A673 (cell line): ENCODE measurements around the gene ZP2. TPM values are rescaled to one million over a fixed set of nuclear protein-coding genes. Genes with fewer than 3 reads are reported as not detected.

ENCODE experiments used
- Bru-seq: library from RNA; stranded (reverse); fragments of 400-500 nt; gene quantifications from one replicate; lab custom pipeline; 2021; lab: Mats Ljungman, UMichigan
- BruChase-seq, 2 experiments: library from RNA; stranded (reverse); fragments of 400-500 nt; gene quantifications; one replicate each; lab custom pipeline; 2021; lab: Mats Ljungman, UMichigan
- BruUV-seq: library from RNA; stranded (reverse); fragments of 400-500 nt; replicated peaks from 2 replicates; lab custom pipeline; 2021; lab: Mats Ljungman, UMichigan
- CTCF ChIA-PET: fragments of 300-600 bp; sonication (Branson Sonifier 250); formaldehyde crosslinking; loops from one replicate; lab custom pipeline; 2022; ENCODE audit warnings: antibody characterized with exemption; lab: Charles Lee
- POLR2A ChIA-PET: fragments of 300-600 bp; sonication (Branson Sonifier 250); formaldehyde crosslinking; loops from one replicate; lab custom pipeline; 2022; ENCODE audit warnings: antibody characterized with exemption; ENCODE audit not compliant: low non-redundant PET; lab: Charles Lee
- DNase-seq: peaks from one replicate; pipeline ENCODE4 v3.0.0-alpha.2; 2015; ENCODE audit warnings: low spot score
- H3K27ac ChIP-seq: fragments of 200-600 bp; sonication (generic); 2 replicates; pipeline ENCODE4 v1.5.1; 2016; ENCODE audit warnings: mixed run types, low read depth, mild to moderate bottlenecking, mixed read lengths, antibody characterized with exemption, low read length; ENCODE audit not compliant: poor library complexity, severe bottlenecking
- H3K27me3 ChIP-seq: fragments of 200-600 bp; sonication (generic); replicated peaks from 2 replicates; pipeline ENCODE4 v1.6.1; 2017; ENCODE audit warnings: mixed run types, low read depth, mild to moderate bottlenecking, mixed read lengths, antibody characterized with exemption, low read length; ENCODE audit not compliant: insufficient read depth, poor library complexity
- H3K36me3 ChIP-seq: fragments of 200-600 bp; sonication (generic); 2 replicates; pipeline ENCODE4 v1.6.1; 2016; ENCODE audit warnings: mixed run types, mild to moderate bottlenecking, mixed read lengths, antibody characterized with exemption, low read length; ENCODE audit not compliant: insufficient read depth, poor library complexity, severe bottlenecking
- H3K4me1 ChIP-seq: fragments of 200-600 bp; sonication (generic); 2 replicates; pipeline ENCODE4 v1.6.1; 2017; ENCODE audit warnings: mixed run types, mild to moderate bottlenecking, mixed read lengths, antibody characterized with exemption, low read length; ENCODE audit not compliant: insufficient read depth, poor library complexity, severe bottlenecking
- H3K4me3 ChIP-seq: fragments of 200-600 bp; sonication (generic); 2 replicates; pipeline ENCODE4 v1.5.1; 2016; ENCODE audit warnings: low read depth, mixed run types, mild to moderate bottlenecking, mixed read lengths, low read length; ENCODE audit not compliant: poor library complexity, severe bottlenecking
- H3K9me3 ChIP-seq: fragments of 200-600 bp; sonication (generic); 2 replicates; pipeline ENCODE4 v1.6.1; 2016; ENCODE audit warnings: mixed run types, low read depth, mild to moderate bottlenecking, mixed read lengths, antibody characterized with exemption, low read length; ENCODE audit not compliant: poor library complexity, severe bottlenecking
- CTCF ChIP-seq: fragments of 300-800, 200-600 bp; sonication (generic); conservative IDR thresholded peaks from 2 replicates; pipeline ENCODE4 v1.5.1; 2017; ENCODE audit warnings: low read depth, mild to moderate bottlenecking, antibody characterized with exemption, low read length, moderate library complexity, mixed read lengths
- EZH2 ChIP-seq: fragments of 200-600 bp; sonication (generic); IDR thresholded peaks from 2 replicates; pipeline ENCODE4 v1.6.1; 2017; ENCODE audit warnings: borderline replicate concordance, low read depth, mild to moderate bottlenecking, mixed read lengths, antibody characterized with exemption, low read length; ENCODE audit not compliant: poor library complexity, severe bottlenecking
- intact Hi-C: fragments of 100-400 bp; cut with micrococcal nuclease; formaldehyde crosslinking; loops from one replicate; pipeline ENCODE4 v1.10.0; 2022; ENCODE audit not compliant: unreplicated experiment
- long read RNA-seq: library from polyadenylated mRNA; stranded (forward); transcript quantifications from one replicate; pipeline ENCODE4 v2.0.0, GENCODE V29; 2022
- total RNA-seq: library from RNA; stranded (reverse); gene quantifications from 2 replicates; pipeline ENCODE4 v1.2.3, GENCODE V29; 2021

Gene ZP2
- total RNA-seq: not detected in 2 replicates
- Bru-seq, nascent RNA: not detected
- percentile 9 among the genes with signal in this experiment for BruChase-seq, experiment 1, labeled RNA remaining after a 2-hour chase
- BruChase-seq, experiment 2, labeled RNA remaining after a 6-hour chase: not detected
- long read RNA-seq: 0 reads

DNA sequence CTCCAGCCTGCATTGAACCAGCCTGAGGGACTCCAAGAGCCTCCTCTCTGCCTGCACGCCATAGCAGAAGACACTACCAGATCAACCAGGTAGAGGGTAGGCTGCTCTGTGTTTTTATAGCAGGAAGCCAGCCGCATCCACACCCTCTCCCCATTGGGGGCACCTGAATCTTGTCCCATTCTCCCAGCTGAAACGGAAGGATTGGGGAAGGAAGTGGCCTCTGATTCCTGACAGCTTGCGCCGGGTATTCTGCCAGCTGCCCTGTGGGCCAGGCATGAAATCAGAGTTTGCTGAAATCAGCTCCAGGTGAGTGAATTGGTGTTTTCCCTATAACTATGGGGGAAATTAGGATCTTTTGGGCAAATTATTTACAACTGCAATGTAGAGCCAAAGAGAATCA, at the start of gene ZP2:
ZP2 (minus strand) TSS at position 89 of the 400 bp plus-strand sequence; CDS start at position 62, 27 bp downstream.
- Histone ChIP-seq H3K9me3 (no peaks in the 10 kb centered on the region), H3K27me3 (no peaks in the 10 kb centered on the region), H3K4me3 (no peak within 1 kb of the TSS), H3K4me1 (no peaks in the 10 kb centered on the region), H3K27ac (no peak within 1 kb of the TSS), H3K36me3 (no peaks in the 10 kb centered on the region)
- DNase-seq: no peak
- TF ChIP-seq EZH2 (no peak), CTCF (no peak)
- ChIA-PET CTCF (no interaction called here), POLR2A (no interaction called here)
- BruUV-seq: no TSS peak
- intact Hi-C loops: no loop called here

- BruUV-seq: no TSS peak
- intact Hi-C loops: no loop called here
- TF ChIP-seq EZH2 (no peak), CTCF (no peak)
- no peaks in the 10 kb centered on the region for H3K4me1 ChIP-seq
- no peaks in the 10 kb centered on the region for H3K36me3 ChIP-seq
- H3K9me3 ChIP-seq: no peaks in the 10 kb centered on the region
- ChIA-PET CTCF (no interaction called here), POLR2A (no interaction called here)
- H3K27ac ChIP-seq: no peak overlapping the region
- no peak for DNase-seq
- peaks cover 18% of the 10 kb centered on the region for H3K27me3 ChIP-seq
- H3K4me3 ChIP-seq: no peak overlapping the region
These were observed 45.9 kb upstream of the ZP2 start for GRCh38 chr16:21257284-21257683.

DNA sequence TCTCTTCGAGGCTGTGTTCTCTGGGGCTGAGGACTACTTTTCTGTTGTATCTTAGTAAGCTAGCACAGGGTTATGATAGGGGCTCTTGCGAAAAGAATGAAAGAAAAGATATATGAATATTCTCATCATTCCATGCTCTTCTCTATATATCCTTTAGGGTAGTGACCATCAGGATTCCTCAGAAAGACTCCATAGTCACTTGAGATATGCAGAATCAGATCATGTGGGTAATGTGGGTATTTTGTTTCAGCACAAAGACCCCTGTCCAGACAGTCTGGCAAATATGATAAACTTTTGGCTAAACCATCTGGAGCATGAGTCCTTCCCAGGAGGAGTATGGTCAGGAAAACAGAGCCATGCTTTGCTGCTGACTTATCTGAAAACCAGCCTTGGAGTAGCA, 45.3 kb upstream of the ZP2 start:
- Histone ChIP-seq H3K27me3 (peaks cover 23% of the 10 kb centered on the region), H3K27ac (no peak overlapping the region), H3K4me3 (no peak overlapping the region), H3K9me3 (no peaks in the 10 kb centered on the region), H3K36me3 (no peaks in the 10 kb centered on the region), H3K4me1 (no peaks in the 10 kb centered on the region)
- CTCF ChIA-PET: no interaction called here
- intact Hi-C loops: no loop called here
- no TSS peak for BruUV-seq
- no peak for TF ChIP-seq CTCF
- TF ChIP-seq EZH2: no peak
- no peak for DNase-seq
- POLR2A ChIA-PET: no interaction called here
